Renal cortex interstitium (tissue), 11 donors: ENCODE data around the gene SMIM1. TPM values are rescaled to one million over a fixed set of nuclear protein-coding genes. Genes with fewer than 3 reads are reported as not detected.
"Not testable (repeated sequence)": the region's sequence is repeated elsewhere in the genome, so short reads cannot be mapped to it uniquely, and the experiment has no call there.

Source experiments
- DNase-seq, 11 donors: peaks; one replicate each; pipeline ENCODE4 v3.0.0-alpha.2; 2013; ENCODE audit warnings: low read depth in 9 of 11, low spot score in 4 of 11; ENCODE audit errors: extremely low read depth in 1 of 11
- polyA plus RNA-seq, 3 donors: library from polyadenylated mRNA; unstranded; fragments of 120-200 nt; gene quantifications; one replicate each; pipeline ENCODE4 v1.2.1, GENCODE V29; 2013; ENCODE audit not compliant: insufficient read length in 3 of 3

The SMIM1 gene
- polyA plus RNA-seq, 3 donors: 10.2 to 24.0 (median 21.7) TPM

DNA sequence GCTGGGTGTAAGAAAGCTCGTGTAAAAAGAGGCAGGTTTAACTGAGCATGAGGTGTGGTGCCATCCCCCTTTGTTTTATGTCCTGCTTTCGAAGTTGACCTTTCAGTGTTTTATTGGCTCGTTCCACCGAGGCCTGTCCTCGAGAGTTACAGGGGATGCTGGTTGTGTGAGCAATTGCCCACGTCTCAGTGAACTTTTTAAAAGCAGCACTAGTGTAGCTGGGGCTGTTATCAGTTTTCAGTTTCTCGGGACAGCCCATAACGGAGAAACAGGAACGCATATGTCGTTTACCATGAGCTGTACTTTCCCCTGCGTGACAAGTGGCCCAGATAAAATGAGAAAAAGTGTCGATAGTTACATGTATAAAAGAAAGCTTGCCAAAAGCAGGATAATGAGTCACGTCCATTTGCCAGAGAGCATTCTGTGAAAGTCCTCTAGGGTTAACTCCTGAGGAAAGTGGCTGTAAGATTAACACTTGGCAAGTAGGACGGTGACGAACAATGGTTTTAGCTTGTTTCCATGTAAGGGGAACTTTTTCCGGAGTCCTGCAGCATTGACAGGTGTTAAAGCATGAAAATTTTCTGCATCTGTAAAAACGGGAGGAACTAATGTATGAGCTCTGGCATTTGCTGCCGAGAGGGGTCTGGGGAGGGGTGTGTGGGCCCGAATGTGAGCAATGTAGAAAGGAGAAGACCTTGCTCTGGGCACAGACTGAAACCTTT, 31.5 kb downstream of the SMIM1 start:
- no peak for DNase-seq

DNA sequence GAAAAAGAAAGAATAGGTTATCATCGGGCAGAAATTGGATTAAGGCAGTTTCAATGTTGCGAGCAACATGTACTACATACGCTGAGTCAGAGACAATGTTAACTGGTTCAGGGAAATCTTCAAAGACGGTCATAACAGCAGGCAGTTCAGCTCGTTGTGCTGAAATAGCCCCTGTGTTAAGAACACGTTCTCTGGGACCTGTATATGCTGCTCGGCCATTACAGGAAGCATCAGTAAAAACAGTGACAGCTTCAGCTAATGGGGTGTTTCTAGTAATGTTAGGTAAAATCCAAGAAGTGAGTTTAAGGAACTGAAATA, 32.0 kb downstream of the SMIM1 start:
- DNase-seq: not testable (repeated sequence)

DNA sequence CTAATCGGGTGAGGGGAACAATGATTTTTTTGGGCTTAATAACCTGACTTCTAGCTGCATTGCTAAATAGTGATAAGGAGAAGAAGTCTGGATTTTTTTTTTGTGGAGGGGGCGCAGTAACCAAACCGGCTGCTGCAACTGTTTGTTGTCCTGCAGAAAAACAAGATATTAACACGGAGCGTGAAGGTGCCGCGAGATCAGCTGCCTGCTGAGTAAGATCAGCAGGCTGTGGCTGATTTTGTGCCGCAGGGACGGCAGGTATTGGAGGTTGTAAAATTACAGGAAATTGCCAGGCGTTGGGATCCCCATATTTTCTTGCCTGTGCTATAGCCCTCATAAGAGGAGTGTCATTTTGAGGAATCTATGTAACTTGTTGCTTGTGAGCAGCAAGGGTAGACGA, 32.5 kb downstream of the SMIM1 start:
- no peak for DNase-seq

DNA sequence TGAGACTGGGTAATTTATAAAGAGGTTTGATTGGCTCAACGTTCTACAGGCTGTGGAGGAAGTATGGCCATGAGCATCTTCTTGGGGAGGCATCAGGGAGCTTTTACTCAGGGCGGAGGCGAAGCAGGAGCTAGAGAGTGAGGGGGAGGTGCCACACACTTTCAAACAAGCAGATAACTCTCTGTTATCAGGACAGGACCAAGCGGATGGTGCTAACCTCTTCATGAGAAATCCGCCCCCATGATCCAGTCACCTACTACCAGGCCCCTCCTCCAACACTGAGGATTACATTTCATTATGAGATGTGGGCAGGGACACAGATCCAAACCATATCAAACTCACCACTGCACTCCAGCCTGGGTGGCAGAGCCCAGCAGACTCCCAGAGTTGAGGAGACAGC, 35.2 kb downstream of the SMIM1 start:
- DNase-seq: no peak

DNA sequence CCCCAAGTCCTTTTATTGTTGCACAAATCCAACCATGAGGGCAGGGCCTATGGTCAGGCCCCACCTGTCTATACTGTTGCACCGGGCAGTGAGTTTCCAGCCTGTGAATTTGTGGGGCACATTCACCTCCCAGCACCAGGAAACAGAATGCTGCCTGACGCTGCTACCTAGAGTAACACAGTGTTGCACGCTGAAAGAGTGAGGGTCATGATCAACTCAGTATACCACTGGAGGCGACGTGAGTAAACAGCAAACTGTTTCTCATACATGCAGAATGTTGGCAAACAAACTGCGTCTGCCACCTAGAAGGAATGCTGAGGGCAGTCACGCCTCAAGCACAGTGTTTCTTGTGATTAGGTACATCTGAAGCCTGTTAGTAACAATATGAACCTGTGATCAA, 37.1 kb downstream of the SMIM1 start:
- no peak for DNase-seq

- not testable (repeated sequence) for DNase-seq
Observed at GRCh38 chr1:3810149-3810761, 37.7 kb downstream of the SMIM1 start.

GRCh38 chr1:3811595-3811911, 39.0 kb downstream of the SMIM1 start:
- no peak for DNase-seq

GRCh38 chr1:3814065-3814464, 41.5 kb downstream of the SMIM1 start:
- DNase-seq: no peak

DNA sequence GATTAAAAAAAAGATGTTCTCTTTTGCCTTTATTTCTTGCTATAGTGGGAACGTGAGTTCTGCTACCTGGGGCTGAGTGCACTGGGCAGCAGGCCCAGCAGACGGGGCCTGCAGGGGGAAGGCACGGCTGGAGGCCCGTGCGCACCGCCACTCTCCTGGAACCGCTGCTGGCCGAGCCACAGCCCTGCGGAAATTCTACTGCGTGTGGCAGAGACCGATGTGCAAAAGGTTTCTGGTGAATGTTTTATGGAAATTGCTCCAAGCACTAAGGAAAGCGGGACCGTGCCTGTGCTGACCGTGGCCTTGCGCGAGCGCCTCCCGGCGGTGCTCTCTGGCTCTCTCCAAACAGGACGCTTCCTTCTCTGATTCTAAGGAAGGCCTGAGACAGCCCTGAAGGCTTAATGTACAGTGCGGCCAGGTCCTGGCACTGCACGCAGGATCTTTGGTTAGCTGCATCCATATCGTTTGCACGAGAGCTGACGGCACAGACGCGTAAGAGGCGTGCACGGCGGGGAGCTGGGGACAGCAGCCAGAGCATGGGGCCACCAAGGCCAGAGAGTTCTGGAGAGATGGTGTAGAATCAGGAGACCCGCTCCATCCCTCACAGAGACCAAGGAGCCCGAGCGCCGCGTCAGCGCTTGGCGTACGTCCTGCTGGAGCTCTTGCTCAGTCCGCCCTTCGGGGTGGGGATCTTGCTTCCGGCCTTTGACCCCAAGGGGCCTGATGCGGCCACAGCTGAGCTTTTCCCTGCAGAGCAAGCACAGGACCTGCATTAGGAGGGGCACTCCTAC, 42.4 kb downstream of the SMIM1 start:
- no peak for DNase-seq

- no peak for DNase-seq
Observed at GRCh38 chr1:3816331-3817137, 44.0 kb downstream of the SMIM1 start.

DNA sequence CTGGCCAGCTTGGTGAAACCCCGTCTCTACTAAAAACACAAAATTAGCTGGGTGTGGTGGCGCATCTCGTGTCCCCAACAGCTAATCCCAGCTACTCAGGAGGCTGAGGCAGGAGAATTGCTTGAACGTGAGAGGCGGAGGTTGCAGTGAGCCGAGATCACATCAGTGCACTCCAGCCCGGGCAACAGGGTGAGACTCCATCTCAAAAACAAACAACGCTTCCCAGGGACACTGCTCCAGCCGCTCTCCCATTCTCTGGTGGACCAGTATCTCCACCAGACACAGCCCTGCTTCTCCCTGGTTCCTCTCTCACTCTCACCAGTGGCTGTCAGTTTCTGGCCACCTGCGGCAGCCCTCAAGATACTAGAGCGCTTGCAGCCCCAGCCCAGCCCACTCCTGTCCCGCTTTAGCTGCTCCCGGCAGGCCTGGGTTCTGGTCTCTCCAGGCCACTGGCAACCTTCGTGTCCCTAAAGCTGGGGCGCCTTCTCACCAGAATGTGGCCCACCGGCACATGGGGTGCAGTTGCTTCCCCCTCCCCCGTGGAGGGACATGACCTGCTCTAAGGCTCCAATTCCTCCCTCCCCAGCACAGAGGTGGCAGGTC, 44.7 kb downstream of the SMIM1 start:
- no peak for DNase-seq

DNA sequence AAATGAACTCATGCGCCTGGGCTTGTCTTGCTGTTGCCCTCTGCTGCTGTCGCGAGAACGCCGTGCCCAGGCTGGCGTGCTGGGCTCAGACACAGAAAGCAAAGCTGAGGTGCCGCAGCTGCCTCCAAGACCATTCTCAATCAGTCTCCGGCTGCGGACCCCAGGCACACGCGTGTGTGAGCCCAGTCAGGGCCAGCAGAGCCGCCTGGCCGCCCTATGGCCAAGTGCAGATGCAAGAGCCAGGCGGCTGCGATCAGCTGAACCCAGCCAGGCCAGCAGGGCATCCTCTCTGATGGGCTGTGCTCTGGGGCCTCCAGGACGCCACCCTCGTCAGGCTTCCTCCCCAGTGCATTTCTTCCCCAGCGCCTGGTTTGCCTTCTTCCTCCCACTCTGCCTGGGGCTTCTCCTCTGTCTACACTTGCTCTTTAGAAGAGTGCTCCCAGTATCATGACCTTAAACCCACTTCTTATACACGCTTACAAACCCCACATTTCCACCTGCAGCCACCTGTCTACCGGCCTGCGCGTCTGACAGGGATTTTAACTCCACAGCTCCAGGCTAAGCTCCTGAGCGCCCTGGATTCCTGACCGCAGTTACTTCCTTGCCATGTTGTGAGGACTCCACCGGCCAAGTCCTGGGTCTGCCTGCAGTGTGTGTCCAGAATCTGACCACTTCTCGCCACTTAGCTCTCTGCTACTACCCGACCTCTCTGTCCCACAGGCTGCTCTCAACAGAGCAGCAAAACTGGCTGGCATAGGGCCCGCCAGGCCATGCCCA, 45.5 kb downstream of the SMIM1 start:
- DNase-seq: no peak

- DNase-seq: no peak
Observed at GRCh38 chr1:3819771-3820200, 47.2 kb downstream of the SMIM1 start.

DNA sequence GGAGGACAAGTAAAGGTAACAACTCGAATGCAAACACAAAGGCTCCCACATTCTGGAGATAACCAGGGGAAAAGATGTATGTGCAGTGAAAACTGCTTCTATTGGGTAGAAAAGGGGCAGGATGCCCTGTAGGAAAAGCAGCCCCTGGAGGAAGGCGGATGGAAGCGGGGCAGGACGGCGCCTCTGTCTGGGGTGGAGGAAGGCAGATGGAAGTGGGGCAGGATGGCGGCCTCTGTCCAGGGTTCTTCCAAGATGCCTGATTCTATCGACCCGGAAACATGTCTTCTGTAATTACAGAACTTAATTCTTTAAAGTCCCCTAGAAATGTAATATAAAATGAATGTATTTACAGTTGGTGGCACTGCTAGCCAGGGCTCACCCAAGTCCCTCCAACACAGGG, 47.8 kb downstream of the SMIM1 start:
- no peak for DNase-seq

DNA sequence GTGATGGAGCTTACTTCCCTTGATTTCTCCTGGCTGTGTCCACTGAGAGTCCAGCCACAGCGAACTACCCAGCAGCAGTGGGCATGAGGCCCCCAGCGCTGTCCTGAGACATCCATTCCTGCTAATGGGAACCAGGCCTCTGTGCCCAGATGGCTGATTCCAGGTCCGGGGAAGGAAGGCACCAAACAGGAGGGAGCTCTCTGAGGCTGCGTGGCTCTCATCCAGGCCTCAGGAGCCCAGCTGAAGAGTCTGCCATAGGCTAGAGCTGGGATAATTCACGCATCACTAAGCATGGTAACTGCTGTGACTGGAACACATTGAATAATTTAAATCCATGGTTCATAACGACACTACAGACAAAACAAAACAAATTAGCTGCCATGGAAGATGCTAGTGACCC, 48.5 kb downstream of the SMIM1 start:
- peak in 1 of 11 donors; percentile 36 for DNase-seq

- DNase-seq: no peak
Observed at GRCh38 chr1:3821447-3821846, 48.9 kb downstream of the SMIM1 start.

GRCh38 chr1:3821908-3822307, 49.4 kb downstream of the SMIM1 start:
- DNase-seq: no peak

- no peak for DNase-seq
Observed at GRCh38 chr1:3822421-3822820, 49.9 kb downstream of the SMIM1 start.

DNA sequence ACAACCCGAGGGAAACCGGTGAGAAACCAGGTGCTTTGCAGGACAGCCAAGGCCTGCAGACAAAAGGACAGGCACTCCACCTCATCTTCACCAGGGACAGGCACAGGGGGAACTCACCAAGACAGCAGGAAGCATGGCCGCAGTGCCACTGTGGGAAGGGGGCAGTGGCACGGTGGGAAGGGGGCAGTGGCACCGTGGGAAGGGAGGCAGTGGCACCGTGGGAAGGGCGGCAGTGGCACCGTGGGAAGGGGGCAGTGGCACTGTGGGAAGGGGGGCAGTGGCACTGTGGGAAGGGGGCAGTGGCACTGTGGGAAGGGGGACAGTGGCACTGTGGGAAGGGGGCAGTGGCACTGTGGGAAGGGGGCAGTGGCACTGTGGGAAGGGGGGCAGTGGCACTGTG, 52.1 kb downstream of the SMIM1 start:
- DNase-seq: no peak
